Ascending aorta (tissue), 2 donors: ENCODE data around the gene STIM1. TPM values are rescaled to one million over a fixed set of nuclear protein-coding genes. Genes with fewer than 3 reads are reported as not detected.
A peak's percentile ranks its signal among the peaks of the same experiment; 100 is the strongest.

Experiments
- DNase-seq, 2 donors: peaks; one replicate each; pipeline ENCODE4 v3.0.0-alpha.2; 2019; ENCODE audit warnings: low spot score in 2 of 2
- H3K27ac ChIP-seq, 2 donors: fragments of 200-600 bp; sonication (generic); one replicate each; pipeline ENCODE4 v1.5.1; 2016 to 2017; ENCODE audit warnings: mild to moderate bottlenecking in 1 of 2
- H3K27me3 ChIP-seq: fragments of 200-600 bp; sonication (generic); one replicate; pipeline ENCODE4 v1.5.1; 2017
- H3K36me3 ChIP-seq, 2 donors: fragments of 200-600 bp; sonication (generic); one replicate each; pipeline ENCODE4 v1.5.1; 2016
- H3K4me1 ChIP-seq, 2 donors: fragments of 200-600 bp; sonication (generic); one replicate each; pipeline ENCODE4 v1.5.1; 2016 to 2017; ENCODE audit warnings: mild to moderate bottlenecking in 1 of 2
- H3K4me3 ChIP-seq, 2 donors: fragments of 200-600 bp; sonication (generic); one replicate each; pipeline ENCODE4 v1.5.1; 2016 to 2017; ENCODE audit warnings: mild to moderate bottlenecking in 1 of 2
- H3K9me3 ChIP-seq, 2 donors: fragments of 200-600 bp; sonication (generic); one replicate each; pipeline ENCODE4 v1.5.1; 2016
- intact Hi-C: fragments of 100-400 bp; cut with DNase I; formaldehyde crosslinking; loops from one replicate; pipeline ENCODE4 v1.15.1; 2023
- total RNA-seq: library from RNA; depleted of rRNA; stranded (reverse); fragments of >200 nt; gene quantifications from one replicate; pipeline ENCODE4 v1.1.0, GENCODE V29; 2016
- TF ChIP-seq, protein P1 (sequence below), 3 experiments: fragments of 200-600 bp in 2 of 3; fragments of 450-650 bp in 1 of 3; sonication (generic) in 2 of 3; IDR thresholded peaks; one replicate each; pipeline ENCODE4 v1.5.1; 2016 to 2019; ENCODE audit warnings: antibody characterized with exemption in 3 of 3, mild to moderate bottlenecking in 1 of 3, moderate library complexity in 1 of 3

Gene STIM1
- total RNA-seq, 1 donor from 2014 or later, result 48.1 TPM

DNA sequence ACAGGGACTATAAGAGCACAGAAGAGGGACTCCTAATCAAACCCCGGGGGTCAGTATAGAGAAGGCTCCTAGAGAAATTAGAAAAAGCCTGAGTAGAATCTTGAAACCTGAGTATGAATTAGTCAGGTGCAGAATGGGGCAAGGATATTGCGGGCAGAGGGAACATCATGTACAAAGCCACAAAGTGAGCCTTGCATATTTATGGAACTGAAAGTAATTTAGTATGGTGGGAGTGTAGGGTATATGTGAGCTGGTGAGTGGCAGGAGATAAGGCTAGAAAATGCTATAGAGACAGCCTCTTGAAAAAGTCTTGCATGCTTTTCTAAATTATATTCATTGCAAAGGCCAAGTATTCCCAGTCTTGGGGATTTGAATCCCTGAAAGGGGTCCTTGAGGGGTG is 93.7 kb downstream of the STIM1 start:
- peak overlapping the region; percentile 85 to 88 for H3K27ac ChIP-seq

DNA sequence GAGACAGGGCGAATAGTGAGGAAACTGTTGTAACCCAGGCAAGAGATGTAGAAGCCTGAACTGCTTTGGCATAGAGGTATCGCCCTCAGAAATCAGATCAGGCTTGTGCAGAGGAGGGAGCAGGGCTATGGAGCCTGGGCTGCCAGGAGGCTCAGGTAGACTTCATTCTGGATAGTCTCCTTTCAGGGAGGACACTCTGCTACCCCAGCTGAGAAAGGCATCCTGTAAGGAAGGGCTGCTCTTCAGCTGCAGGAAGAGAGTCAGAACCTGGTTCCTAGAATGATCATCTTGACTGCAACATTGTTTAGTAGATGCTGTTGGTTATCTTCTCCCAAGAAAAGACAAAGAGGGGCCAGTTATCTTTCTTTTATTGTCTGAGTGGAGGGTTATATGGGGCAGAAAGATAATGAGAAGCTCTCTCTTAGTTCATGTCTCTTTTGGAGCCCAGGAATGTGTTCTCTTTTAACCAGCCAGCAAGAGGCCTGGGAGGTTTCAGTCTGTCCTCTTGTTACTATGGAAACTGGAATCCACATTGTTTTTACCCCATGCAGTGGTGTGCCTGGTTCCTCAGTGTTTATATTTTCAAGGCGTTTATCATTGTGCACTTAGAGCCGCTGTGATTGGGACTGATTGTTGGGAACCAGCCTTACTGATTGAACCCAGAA is 95.7 kb downstream of the STIM1 start:
- peak overlapping the region in 1 of 2 donors; percentile 35 for H3K27ac ChIP-seq
- H3K4me1 ChIP-seq, result peaks cover 22 to 43% of the 10 kb centered on the region in 2 donors
- no peaks in the 10 kb centered on the region for H3K36me3 ChIP-seq
- H3K27me3 ChIP-seq, result no peaks in the 10 kb centered on the region
- intact Hi-C loops, result no loop called here
- H3K9me3 ChIP-seq, result no peaks in the 10 kb centered on the region
- H3K4me3 ChIP-seq, result no peak overlapping the region
- DNase-seq, result no peak
- TF ChIP-seq, protein P1, sequence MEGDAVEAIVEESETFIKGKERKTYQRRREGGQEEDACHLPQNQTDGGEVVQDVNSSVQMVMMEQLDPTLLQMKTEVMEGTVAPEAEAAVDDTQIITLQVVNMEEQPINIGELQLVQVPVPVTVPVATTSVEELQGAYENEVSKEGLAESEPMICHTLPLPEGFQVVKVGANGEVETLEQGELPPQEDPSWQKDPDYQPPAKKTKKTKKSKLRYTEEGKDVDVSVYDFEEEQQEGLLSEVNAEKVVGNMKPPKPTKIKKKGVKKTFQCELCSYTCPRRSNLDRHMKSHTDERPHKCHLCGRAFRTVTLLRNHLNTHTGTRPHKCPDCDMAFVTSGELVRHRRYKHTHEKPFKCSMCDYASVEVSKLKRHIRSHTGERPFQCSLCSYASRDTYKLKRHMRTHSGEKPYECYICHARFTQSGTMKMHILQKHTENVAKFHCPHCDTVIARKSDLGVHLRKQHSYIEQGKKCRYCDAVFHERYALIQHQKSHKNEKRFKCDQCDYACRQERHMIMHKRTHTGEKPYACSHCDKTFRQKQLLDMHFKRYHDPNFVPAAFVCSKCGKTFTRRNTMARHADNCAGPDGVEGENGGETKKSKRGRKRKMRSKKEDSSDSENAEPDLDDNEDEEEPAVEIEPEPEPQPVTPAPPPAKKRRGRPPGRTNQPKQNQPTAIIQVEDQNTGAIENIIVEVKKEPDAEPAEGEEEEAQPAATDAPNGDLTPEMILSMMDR (IDR thresholded peaks at IDR 0.05), result no peak

More for the DNA sequence above, 93.7 kb downstream of the STIM1 start:
- TF ChIP-seq, protein P1 (IDR thresholded peaks at IDR 0.05), result no peak
- intact Hi-C loops, result loop anchor here (5.0 kb wide), 1 partner anchor 118 kb away; no protein-coding TSS in a partner anchor
- Histone ChIP-seq H3K4me1 (peaks cover 38 to 63% of the 10 kb centered on the region in 2 donors), H3K4me3 (no peak overlapping the region), H3K36me3 (no peaks in the 10 kb centered on the region), H3K9me3 (no peaks in the 10 kb centered on the region), H3K27me3 (no peaks in the 10 kb centered on the region)
- no peak for DNase-seq

DNA sequence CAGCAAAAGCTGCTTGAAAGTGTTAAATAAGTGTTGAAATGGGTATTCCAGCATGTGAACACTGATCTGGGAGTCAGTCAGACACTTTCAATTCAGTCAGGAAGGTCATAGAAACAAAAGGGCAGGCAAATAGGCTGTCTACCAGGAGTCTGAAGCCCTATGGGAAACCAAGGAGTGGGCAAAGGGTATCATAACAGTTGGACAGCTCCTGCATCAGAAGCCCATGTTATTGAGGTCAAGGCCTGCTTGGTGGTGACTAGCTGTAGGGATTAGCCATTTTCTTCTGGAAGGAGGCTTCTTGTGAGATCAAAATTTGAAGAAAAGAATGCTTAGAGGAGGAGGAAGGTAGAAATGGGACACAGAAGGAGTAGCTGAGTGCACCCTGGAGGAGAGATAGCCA is 97.3 kb downstream of the STIM1 start:
- Histone ChIP-seq H3K4me3 (no peak overlapping the region), H3K9me3 (no peaks in the 10 kb centered on the region), H3K27me3 (no peaks in the 10 kb centered on the region), H3K36me3 (no peaks in the 10 kb centered on the region), H3K4me1 (peaks cover 9 to 28% of the 10 kb centered on the region in 2 donors), H3K27ac (no peak overlapping the region)
- intact Hi-C loops, result no loop called here
- no peak for DNase-seq
- TF ChIP-seq, protein P1 (IDR thresholded peaks at IDR 0.05), result no peak

DNA sequence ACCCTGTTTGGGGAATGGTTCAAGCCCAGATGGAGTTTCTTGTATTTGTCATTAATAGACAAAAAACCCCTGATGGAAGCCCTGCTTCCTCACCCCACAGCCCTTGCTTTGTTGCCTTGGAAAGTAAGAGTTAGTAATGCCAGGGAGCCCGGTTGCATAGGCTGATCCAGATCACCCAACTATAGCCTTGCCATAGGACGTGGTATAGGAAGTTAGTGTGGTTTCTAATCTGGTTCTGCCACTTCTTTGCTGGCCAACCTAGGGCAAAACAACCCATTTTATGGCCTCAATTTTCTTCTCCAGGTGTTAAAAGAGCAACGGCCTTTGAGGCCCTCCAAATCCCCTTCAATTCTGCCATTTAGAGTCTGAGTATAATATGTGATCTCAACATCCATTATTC is 97.9 kb downstream of the STIM1 start:
- DNase-seq, result no peak
- Histone ChIP-seq H3K27ac (no peak overlapping the region), H3K4me1 (peaks cover 9 to 23% of the 10 kb centered on the region in 2 donors), H3K36me3 (no peaks in the 10 kb centered on the region), H3K27me3 (no peaks in the 10 kb centered on the region), H3K4me3 (no peak overlapping the region), H3K9me3 (no peaks in the 10 kb centered on the region)
- intact Hi-C loops, result no loop called here
- TF ChIP-seq, protein P1 (IDR thresholded peaks at IDR 0.05), result no peak

DNA sequence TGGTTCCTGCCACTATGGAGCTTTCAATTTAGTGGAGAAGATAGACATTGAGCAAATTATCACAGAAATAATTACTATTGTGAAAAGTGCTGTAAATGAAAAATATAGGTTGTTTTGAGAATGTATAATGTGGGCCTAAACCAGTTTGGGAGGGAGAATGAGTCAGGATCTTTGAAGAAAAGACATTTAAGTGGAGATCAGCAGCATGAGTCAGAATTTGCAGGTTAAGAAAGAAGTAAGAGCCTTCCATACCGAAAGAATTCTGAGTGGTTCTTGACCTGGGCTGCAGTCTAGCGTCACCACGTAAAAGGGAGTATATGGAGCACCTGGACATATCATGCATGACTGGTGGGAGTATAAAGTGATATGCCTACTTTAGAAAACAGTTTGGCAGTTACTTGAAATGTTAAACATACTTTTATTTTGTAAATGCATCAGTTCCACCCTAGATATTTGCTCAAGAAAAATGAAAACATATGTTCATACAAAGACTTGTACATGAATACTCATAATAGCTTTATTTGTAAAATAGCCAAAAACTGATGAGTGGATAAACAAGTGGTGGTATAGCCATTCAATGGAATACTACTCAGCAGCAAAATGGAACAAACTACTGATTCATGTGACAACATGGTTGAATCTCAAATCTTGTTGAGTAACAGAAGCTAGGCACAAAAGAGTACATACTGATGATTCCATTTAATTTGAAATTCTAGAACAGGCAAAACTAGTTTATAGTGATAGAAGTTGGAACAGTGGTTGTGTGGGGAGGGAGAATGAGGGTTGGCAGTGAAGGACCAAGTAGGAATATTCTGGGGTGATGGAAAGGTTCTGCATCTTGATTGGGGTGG is 99.2 kb downstream of the STIM1 start:
- peaks cover 9 to 20% of the 10 kb centered on the region in 2 donors for H3K4me1 ChIP-seq
- no peaks in the 10 kb centered on the region for H3K27me3 ChIP-seq
- intact Hi-C loops, result no loop called here
- H3K27ac ChIP-seq, result no peak overlapping the region
- DNase-seq, result no peak
- no peak overlapping the region for H3K4me3 ChIP-seq
- no peaks in the 10 kb centered on the region for H3K9me3 ChIP-seq
- H3K36me3 ChIP-seq, result no peaks in the 10 kb centered on the region
- TF ChIP-seq, protein P1 (IDR thresholded peaks at IDR 0.05), result no peak
